HTR-8/SVneo (cell line): Measurements from ENCODE around the gene PSIP1.
A peak's percentile ranks its signal among the peaks of the same experiment; 100 is the strongest.
"Not testable (repeated sequence)": the region's sequence is repeated elsewhere in the genome, so short reads cannot be mapped to it uniquely, and the experiment has no call there.

Source experiments
- DNase-seq: peaks from one replicate; pipeline ENCODE4 v3.0.0; 2011; ENCODE audit warnings: low spot score, mixed read lengths; ENCODE audit not compliant: insufficient read length
- FAIRE-seq: peaks from 2 replicates; lab custom pipeline; 2011; peaks lifted over from hg19 to GRCh38; lab: Jason Lieb, UNC

PSIP1 gene

DNA sequence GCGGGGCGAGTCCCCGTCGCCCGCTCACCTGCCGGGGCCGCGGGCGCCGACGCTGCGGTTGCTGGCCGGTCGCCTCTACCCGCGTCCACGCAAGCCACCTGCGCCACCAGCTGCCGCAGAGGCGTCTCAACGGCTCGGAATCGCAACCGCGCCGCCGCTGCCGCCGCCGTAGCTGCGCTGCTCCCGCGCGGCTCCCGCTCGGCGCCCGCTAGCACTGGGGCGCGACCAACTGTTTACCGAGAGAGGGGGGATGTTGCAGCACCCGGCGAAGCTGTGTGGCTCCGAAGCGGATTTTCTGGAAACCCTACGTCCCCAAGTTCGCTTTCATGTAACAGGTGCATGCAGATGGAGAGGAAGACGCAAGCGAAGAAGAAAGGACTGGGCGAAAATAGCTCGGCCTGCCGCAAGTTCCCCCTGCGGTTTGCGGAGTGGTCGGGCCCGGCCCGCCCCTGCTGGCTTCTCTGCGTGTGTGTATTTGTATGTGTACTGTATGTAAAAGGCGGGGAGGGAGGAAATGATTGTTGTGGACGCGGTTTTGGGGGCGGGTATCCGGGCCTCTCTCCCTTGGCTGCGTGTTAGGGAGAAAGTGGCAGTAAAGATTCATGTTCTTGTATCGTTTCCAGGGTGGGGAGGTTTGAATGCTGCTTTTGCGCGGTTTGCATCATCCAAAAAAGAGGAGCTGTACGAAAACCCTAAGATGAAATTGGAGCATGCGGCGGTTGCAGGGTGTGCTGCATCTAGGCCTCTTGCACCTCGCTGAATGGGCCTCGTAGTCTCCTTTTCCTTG is at the start of gene PSIP1:
TSS of gene PSIP1 (minus strand) at position 182 of the 787 bp plus-strand sequence. CDS start 782 bp downstream, outside the sequence.
- FAIRE-seq: no peak
- peak; percentile 59 for DNase-seq

DNA sequence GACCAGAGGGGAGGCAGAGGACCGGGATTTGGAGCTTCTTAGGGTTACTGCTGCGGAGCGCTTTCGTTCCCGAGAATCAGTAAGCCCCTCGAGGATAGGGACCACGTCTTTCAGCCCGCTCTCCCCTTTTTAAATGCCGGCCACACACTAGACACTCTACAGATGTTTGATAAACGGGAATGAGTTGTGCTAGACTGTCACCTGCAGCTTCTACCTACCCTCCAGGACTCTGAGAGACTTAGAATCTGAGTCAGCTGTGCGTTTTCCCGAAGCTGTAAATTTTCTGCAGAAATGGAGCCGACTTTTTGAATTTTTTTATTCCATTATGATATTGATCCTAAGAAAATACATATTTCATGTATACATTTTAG is 42.7 kb upstream of the PSIP1 start:
- FAIRE-seq: no peak
- no peak for DNase-seq

- peak; percentile 90 for DNase-seq
- FAIRE-seq: no peak
Measured at GRCh38 chr9:15552636-15553527, 42.1 kb upstream of the PSIP1 start, which contains the start of gene CCDC171. Gene CCDC171, plus strand, starts transcription at chr9:15553043. Its CDS starts 11,046 bp downstream, at chr9:15564089.

DNA sequence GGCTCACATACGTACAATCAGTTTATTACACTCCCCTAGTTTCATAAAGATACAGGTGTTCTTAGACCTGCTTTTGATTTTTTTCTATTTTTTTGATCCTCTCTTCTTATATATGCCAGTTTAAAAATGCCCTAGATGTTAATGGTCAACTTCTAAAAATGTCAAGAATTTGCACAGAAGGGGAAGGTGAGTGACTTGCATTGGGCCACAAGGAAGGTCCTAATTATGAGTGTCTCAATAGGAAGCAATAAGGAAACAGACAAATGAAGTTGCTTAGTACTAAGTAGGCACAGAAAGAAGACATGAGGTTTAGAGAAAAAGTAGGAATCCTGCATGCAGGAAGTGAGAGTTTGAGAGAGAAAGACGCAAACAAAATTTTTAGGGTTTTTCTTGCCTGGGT is 38.8 kb upstream of the PSIP1 start:
- FAIRE-seq: no peak
- DNase-seq: no peak

GRCh38 chr9:15543047-15543813 is 32.5 kb upstream of the PSIP1 start:
- FAIRE-seq: no peak
- DNase-seq: no peak

DNA sequence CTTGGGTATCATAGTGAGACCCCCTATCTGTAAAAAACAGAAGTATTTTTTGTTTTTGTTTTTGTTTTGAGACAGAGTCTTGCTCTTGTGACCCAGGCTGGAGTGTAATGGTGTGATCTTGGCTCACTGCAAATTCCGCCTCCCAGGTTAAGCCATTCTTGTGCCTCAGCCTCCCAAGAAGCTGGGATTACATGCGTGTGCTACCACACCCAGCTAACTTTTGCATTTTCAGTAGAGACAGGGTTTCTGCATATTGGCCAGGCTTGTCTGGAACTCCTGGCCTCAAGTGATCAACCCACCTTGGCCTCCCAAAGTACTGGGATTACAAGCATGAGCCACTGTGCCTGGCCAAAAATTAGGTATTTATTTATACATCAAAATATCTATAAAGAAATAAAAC is 31.9 kb upstream of the PSIP1 start:
- FAIRE-seq: no peak

DNA sequence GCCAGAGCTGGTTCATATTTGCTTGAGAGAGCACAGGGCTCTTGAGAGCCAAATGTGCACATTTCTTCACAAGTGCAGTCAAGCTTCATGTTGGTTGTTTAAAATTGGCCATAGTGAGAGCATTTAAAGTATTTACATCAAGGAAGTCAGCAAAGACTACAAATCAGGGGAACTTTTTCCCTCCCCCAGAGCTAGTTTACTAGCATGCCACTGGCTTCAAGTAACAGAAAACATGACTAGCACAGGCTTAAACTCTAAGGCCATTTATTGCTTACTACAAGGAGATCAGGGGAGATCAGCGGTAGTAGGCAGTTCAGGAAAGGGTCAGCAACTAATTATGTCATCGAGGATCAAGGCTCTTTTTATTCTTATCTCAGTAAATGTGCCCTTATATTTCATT is 31.1 kb upstream of the PSIP1 start:
- FAIRE-seq: no peak
- DNase-seq: no peak

More for the DNA sequence above, 31.9 kb upstream of the PSIP1 start:
- DNase-seq: no peak

GRCh38 chr9:15531380-15531779 is 20.6 kb upstream of the PSIP1 start:
- FAIRE-seq (no peak), DNase-seq (no peak)

GRCh38 chr9:15529566-15530324 is 19.0 kb upstream of the PSIP1 start:
- no peak for FAIRE-seq
- DNase-seq: no peak

DNA sequence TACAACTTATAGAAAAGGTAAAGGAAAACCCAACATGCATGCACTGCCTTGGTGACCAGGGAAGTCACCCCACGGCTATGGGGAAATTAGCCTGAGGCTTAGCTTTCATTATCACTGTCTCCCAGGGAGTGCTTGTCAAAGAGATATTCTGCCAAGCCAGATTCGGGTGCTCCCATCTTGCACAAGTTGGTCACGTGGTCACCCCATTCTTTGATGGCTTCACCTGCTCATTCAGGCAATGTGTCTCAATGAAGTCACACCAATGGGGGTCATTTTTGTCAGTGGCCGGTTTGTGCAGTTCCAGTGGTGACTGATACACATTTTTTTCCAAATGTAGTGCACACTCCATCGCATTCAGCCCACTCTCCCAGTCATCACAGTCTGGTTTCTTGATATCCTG is 16.3 kb upstream of the PSIP1 start:
- DNase-seq, FAIRE-seq: not testable (repeated sequence)

DNA sequence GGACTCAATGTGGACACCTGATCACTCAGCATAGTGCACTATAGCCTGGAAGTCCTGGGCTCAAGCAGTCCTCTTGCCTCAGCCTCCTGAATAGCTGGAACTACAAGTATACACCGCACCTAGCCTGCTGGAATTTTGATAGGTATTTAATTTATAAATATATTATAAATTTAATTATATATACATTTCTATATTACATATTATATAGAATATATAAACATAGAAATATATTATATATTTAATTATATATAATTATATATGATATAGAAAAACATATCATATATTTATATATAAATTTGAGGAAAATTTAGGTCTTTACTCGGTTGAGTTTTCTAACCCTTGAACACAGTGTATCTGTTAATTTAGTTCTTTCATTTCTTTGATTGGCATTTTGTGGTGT is 15.2 kb upstream of the PSIP1 start:
- FAIRE-seq (no peak), DNase-seq (no peak)

GRCh38 chr9:15524845-15525455 is 14.2 kb upstream of the PSIP1 start:
- DNase-seq (no peak), FAIRE-seq (no peak)

GRCh38 chr9:15522130-15522755 is 11.5 kb upstream of the PSIP1 start:
- FAIRE-seq (no peak), DNase-seq (no peak)

DNA sequence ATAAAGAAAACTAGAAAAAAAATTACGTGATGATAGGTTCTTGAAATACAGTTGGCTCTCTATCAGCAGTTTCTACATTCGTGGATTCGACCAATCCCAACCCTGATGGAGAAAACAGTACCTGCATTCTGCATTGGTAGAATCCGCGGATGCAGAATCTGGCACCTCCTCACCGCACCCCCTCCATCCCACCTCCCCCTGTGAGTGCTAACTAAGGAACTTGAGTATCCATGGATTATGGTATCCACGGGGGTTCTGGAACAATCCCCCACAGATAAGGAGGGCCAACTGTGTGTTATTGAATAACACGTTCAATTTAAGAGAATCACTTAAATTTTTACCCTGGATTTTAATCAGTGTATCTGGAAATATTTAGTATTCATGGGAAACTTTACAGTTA is 10.5 kb upstream of the PSIP1 start:
- DNase-seq (no peak), FAIRE-seq (no peak)

DNA sequence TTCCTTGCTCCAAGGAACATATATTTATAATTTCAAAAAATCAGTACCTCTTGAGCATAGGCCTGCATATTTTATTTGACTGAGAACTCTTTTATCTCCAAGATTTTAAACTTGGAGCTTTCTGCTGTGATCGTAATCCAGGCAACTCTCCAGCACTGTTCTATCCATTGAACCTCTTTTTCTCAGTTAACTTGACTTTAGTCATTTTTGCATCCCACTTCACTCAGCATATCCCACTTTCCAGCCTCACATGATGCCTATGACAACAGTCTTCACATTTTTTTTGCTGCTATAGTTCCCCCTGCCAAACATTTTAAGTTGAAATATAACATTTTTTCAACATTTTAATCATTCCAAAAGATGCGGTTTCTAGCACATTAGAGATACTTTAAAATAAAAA is 9.1 kb upstream of the PSIP1 start:
- DNase-seq: no peak
- no peak for FAIRE-seq

- no peak for FAIRE-seq
- no peak for DNase-seq
Measured at GRCh38 chr9:15513335-15513734, 2.6 kb upstream of the PSIP1 start.

DNA sequence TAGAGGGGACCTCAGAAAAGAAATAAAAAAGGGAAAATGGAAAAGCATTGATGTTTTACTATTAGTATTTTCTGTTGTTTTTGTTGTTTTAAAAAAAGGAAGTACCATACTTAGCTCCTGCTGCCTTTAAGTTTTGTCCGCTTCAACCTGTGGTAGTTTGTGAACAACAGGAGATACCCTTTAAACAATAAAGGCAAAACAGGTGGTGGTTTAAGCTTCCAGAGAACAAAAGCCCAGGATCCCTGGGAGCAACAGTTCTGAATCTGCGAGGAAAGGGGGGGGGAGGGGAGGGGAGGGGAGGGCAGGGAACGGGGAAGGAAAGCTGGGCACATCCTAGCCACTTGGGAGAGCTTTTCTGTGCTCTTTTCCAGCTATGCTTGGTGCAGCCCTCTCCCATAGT is 2.1 kb upstream of the PSIP1 start:
- DNase-seq (no peak), FAIRE-seq (no peak)

- FAIRE-seq: no peak
- no peak for DNase-seq
Measured at GRCh38 chr9:15512204-15512603, 1.4 kb upstream of the PSIP1 start.
